GM12875 (cell line): ENCODE results near the gene ZKSCAN5.
A peak's percentile ranks its signal among the peaks of the same experiment; 100 is the strongest.
"Not testable (repeated sequence)": the region's sequence is repeated elsewhere in the genome, so short reads cannot be mapped to it uniquely, and the experiment has no call there.

Experiments used
- H3K4me3 ChIP-seq: one replicate; pipeline ENCODE4 v1.5.1; 2011; ENCODE audit warnings: low read depth, low read length, control low read depth
- CTCF ChIP-seq: IDR thresholded peaks from 2 replicates; pipeline ENCODE4 v1.5.1; 2011; ENCODE audit warnings: low read depth, mild to moderate bottlenecking, control low read depth, inconsistent platforms, low read length, moderate library complexity, borderline replicate concordance; ENCODE audit not compliant: insufficient read depth

The ZKSCAN5 gene

GRCh38 chr7:99540542-99540941 lies 36.1 kb downstream of the ZKSCAN5 start:
- no peak for TF ChIP-seq CTCF
- H3K4me3 ChIP-seq, result no peak overlapping the region

- H3K4me3 ChIP-seq, result no peak overlapping the region
- no peak for TF ChIP-seq CTCF
These were observed 36.8 kb downstream of the ZKSCAN5 start for GRCh38 chr7:99541212-99541611.

GRCh38 chr7:99543081-99543671 lies 38.7 kb downstream of the ZKSCAN5 start:
- H3K4me3 ChIP-seq, result no peak overlapping the region
- no peak for TF ChIP-seq CTCF

GRCh38 chr7:99543916-99544315 lies 39.5 kb downstream of the ZKSCAN5 start:
- no peak overlapping the region for H3K4me3 ChIP-seq
- no peak for TF ChIP-seq CTCF

DNA sequence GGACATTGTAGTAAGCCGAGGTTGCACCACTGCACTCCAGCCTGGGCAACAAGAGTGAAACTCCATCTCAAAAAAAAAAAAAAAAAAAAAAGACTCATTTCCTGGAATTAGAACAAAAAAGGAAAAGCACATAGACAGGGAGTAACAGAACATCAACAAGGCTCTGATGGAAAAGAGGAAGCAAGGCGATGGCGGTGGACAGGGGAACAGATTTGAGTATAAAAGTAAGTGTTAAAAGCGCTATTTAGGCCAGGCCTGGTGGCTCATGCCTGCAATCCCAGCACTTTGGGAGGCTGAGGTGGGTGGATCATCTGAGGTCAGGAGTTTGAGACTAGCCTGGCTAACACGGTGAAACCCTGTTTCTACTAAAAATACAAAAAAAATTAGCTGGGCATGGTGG lies 40.8 kb downstream of the ZKSCAN5 start:
- H3K4me3 ChIP-seq, result not testable (repeated sequence)

DNA sequence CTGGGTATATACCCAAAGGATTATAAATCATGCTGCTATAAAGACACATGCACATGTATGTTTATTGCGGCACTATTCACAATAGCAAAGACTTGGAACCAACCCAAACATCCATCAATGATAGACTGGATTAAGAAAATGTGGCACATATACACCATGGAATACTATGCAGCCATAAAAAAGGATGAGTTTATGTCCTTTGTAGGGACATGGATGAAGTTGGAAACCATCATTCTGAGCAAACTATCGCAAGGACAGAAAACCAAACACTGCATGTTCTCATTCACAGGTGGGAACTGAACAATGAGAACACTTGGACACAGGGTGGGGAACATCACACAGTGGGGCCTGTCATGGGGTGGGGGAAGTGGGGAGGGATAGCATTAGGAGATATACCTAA lies 45.1 kb downstream of the ZKSCAN5 start:
- not testable (repeated sequence) for H3K4me3 ChIP-seq

GRCh38 chr7:99551334-99551733 lies 46.9 kb downstream of the ZKSCAN5 start:
- peak overlapping the region; percentile 86 for H3K4me3 ChIP-seq
- TF ChIP-seq CTCF, result no peak

GRCh38 chr7:99551767-99552463 lies 47.5 kb downstream of the ZKSCAN5 start, which contains the start of gene FAM200A:
FAM200A (minus strand) TSS chr7:99552114; CDS start chr7:99548407, 3,707 bp downstream.
- no peak for TF ChIP-seq CTCF
- peak within 1 kb of the TSS; percentile 86 for H3K4me3 ChIP-seq
